Neutrophil (primary cell): ENCODE results near the gene ZNF584.

ENCODE experiments used
- H3K27ac ChIP-seq: fragments of 200-600 bp; sonication (generic); 2 replicates; pipeline ENCODE4 v1.5.1; 2016; ENCODE audit warnings: mild to moderate bottlenecking, moderate library complexity
- H3K27me3 ChIP-seq: fragments of 200-600 bp; sonication (generic); 2 replicates; pipeline ENCODE4 v1.6.0; 2016; ENCODE audit warnings: mild to moderate bottlenecking
- H3K36me3 ChIP-seq: fragments of 200-600 bp; sonication (generic); 2 replicates; pipeline ENCODE4 v1.5.1; 2017
- H3K4me1 ChIP-seq, 2 experiments: fragments of 200-600 bp in 1 of 2; sonication (generic) in 1 of 2; 1 replicate in 1 of 2; 2 replicates in 1 of 2; pipeline versions ENCODE4 v1.5.1 to v1.6.1; 2013 to 2016; ENCODE audit warnings: low read depth in 1 of 2, low read length in 1 of 2, mild to moderate bottlenecking in 1 of 2, moderate library complexity in 1 of 2; ENCODE audit not compliant: control insufficient read depth in 1 of 2, insufficient read depth in 1 of 2
- H3K4me3 ChIP-seq, 2 experiments: fragments of 200-600 bp in 1 of 2; sonication (generic) in 1 of 2; 1 replicate in 1 of 2; 2 replicates in 1 of 2; pipeline ENCODE4 v1.5.1; 2013 to 2016; ENCODE audit warnings: low read depth in 1 of 2, low read length in 1 of 2, mild to moderate bottlenecking in 1 of 2, moderate library complexity in 1 of 2
- H3K9me3 ChIP-seq: fragments of 200-600 bp; sonication (generic); 2 replicates; pipeline ENCODE4 v1.5.1; 2016
- CTCF ChIP-seq: fragments of 200-600 bp; sonication (generic); IDR thresholded peaks from 2 replicates; pipeline ENCODE4 v1.5.1; 2016; ENCODE audit warnings: antibody characterized with exemption

The ZNF584 gene

GRCh38 chr19:58408152-58409009 lies at the start of gene ZNF584:
Gene ZNF584, plus strand, starts transcription at chr19:58408649. Its CDS starts 499 bp downstream, at chr19:58409148.
- peak; percentile 13 for TF ChIP-seq CTCF
- Histone ChIP-seq H3K4me1 (peaks cover 17 to 18% of the 10 kb centered on the region in 2 experiments), H3K4me3 (peak within 1 kb of the TSS; percentile 68 to 91), H3K27ac (peak within 1 kb of the TSS; percentile 68), H3K27me3 (no peaks in the 10 kb centered on the region), H3K9me3 (no peaks in the 10 kb centered on the region), H3K36me3 (no peaks in the 10 kb centered on the region)

- peak overlapping the region; percentile 78 for H3K27ac ChIP-seq
- H3K36me3 ChIP-seq = no peaks in the 10 kb centered on the region
- no peak for TF ChIP-seq CTCF
- H3K27me3 ChIP-seq = peaks cover 15% of the 10 kb centered on the region
- H3K4me1 ChIP-seq = peaks cover 22 to 27% of the 10 kb centered on the region in 2 experiments
- peak overlapping the region; percentile 81 to 91 for H3K4me3 ChIP-seq
- no peaks in the 10 kb centered on the region for H3K9me3 ChIP-seq
These were observed 46.6 kb upstream of the ZNF584 start for GRCh38 chr19:58361900-58362271.

- H3K27me3 ChIP-seq = peaks cover 9% of the 10 kb centered on the region
- H3K4me3 ChIP-seq = peak within 1 kb of the TSS; percentile 81 to 91
- H3K27ac ChIP-seq = peak within 1 kb of the TSS; percentile 78
- H3K4me1 ChIP-seq = peaks cover 21 to 24% of the 10 kb centered on the region in 2 experiments
- no peaks in the 10 kb centered on the region for H3K9me3 ChIP-seq
- TF ChIP-seq CTCF = no peak
- H3K36me3 ChIP-seq = no peaks in the 10 kb centered on the region
These were observed 46.0 kb upstream of the ZNF584 start, which contains the start of gene ZNF497 for GRCh38 chr19:58362272-58362994. Gene ZNF497, minus strand, starts transcription at chr19:58362751. Its CDS starts 5,116 bp downstream, at chr19:58357635.

GRCh38 chr19:58364146-58364545 lies 44.3 kb upstream of the ZNF584 start:
- H3K27me3 ChIP-seq = no peaks in the 10 kb centered on the region
- no peak for TF ChIP-seq CTCF
- peaks cover 21 to 24% of the 10 kb centered on the region in 2 experiments for H3K4me1 ChIP-seq
- peak overlapping the region; percentile 56 for H3K27ac ChIP-seq
- H3K4me3 ChIP-seq = no peak overlapping the region
- no peaks in the 10 kb centered on the region for H3K36me3 ChIP-seq
- no peaks in the 10 kb centered on the region for H3K9me3 ChIP-seq

- no peak overlapping the region for H3K4me3 ChIP-seq
- no peaks in the 10 kb centered on the region for H3K36me3 ChIP-seq
- H3K27me3 ChIP-seq = no peaks in the 10 kb centered on the region
- peaks cover 19 to 22% of the 10 kb centered on the region in 2 experiments for H3K4me1 ChIP-seq
- no peak overlapping the region for H3K27ac ChIP-seq
- no peak for TF ChIP-seq CTCF
- H3K9me3 ChIP-seq = no peaks in the 10 kb centered on the region
These were observed 41.6 kb upstream of the ZNF584 start for GRCh38 chr19:58366585-58367430.
